T-cell (primary cell): Measurements from ENCODE around the gene GAPVD1. TPM values are rescaled to one million over a fixed set of nuclear protein-coding genes. Genes with fewer than 3 reads are reported as not detected.

ENCODE experiments used
- ATAC-seq, 4 experiments: fragments of 200-7000 bp in 3 of 4; fragments of 150-1000 bp in 1 of 4; cut with Tn5 transposase; replicated peaks in 1 of 4; 1 replicate in 3 of 4; 2 replicates in 1 of 4; pipeline ENCODE4 v1.10.0; 2021; ENCODE audit warnings: moderate library complexity in 3 of 4, mild to moderate bottlenecking in 2 of 4, moderate number of reproducible peaks in 1 of 4
- CTCF ChIA-PET, 2 donors: fragments of 300-600 bp; sonication (Branson Sonifier 250); formaldehyde crosslinking; loops; one replicate each; lab custom pipeline; 2022; ENCODE audit warnings: antibody characterized with exemption in 2 of 2; lab: Charles Lee
- POLR2A ChIA-PET, 2 donors: fragments of 300-600 bp; sonication (Branson Sonifier 250); formaldehyde crosslinking; loops; one replicate each; lab custom pipeline; 2022; ENCODE audit warnings: antibody characterized with exemption in 2 of 2; lab: Charles Lee
- DNase-seq, 35 experiments: peaks; one replicate each; pipeline versions ENCODE4 v3.0.0 to v3.0.0-alpha.2; 2013 to 2023
- H3K27ac ChIP-seq: one replicate; pipeline ENCODE4 v1.5.1; 2013; ENCODE audit warnings: low read length
- H3K27me3 ChIP-seq, 2 experiments: replicated peaks in 1 of 2; 1 replicate in 1 of 2; 2 replicates in 1 of 2; pipeline versions ENCODE4 v1.6.1 to v1.7.0; 2013; ENCODE audit warnings: low read length in 1 of 2, mixed read lengths in 1 of 2; ENCODE audit not compliant: control insufficient read depth in 2 of 2, insufficient read depth in 2 of 2; ENCODE audit errors: extremely low read depth in 1 of 2
- H3K36me3 ChIP-seq, 2 donors: 1 replicate in 1 of 2; 2 replicates in 1 of 2; pipeline versions ENCODE4 v1.6.1 to v1.7.0; 2013; ENCODE audit warnings: low read length in 1 of 2; ENCODE audit not compliant: control insufficient read depth in 2 of 2, insufficient read depth in 1 of 2; ENCODE audit errors: extremely low read depth in 1 of 2
- H3K4me1 ChIP-seq, 2 experiments: 1 replicate in 1 of 2; 2 replicates in 1 of 2; pipeline versions ENCODE4 v1.6.1 to v1.7.0; 2013; ENCODE audit warnings: low read length in 2 of 2, mixed read lengths in 1 of 2; ENCODE audit not compliant: insufficient read depth in 2 of 2, control insufficient read depth in 1 of 2; ENCODE audit errors: extremely low read depth in 1 of 2
- H3K4me3 ChIP-seq, 2 donors: 1 replicate in 1 of 2; 2 replicates in 1 of 2; pipeline versions ENCODE4 v1.5.1 to v1.7.0; 2013; ENCODE audit warnings: mild to moderate bottlenecking in 2 of 2, low read length in 1 of 2, moderate library complexity in 1 of 2; ENCODE audit not compliant: control insufficient read depth in 1 of 2; ENCODE audit errors: extremely low read depth in 1 of 2
- H3K9me3 ChIP-seq: 2 replicates; pipeline ENCODE4 v1.7.0; 2013
- H3K27ac Mint-ChIP-seq, 2 donors: one replicate each; pipeline ENCODE4 v1.8.0; 2020 to 2021; ENCODE audit warnings: mild to moderate bottlenecking in 2 of 2, mixed read lengths in 2 of 2
- H3K27me3 Mint-ChIP-seq, 2 donors: one replicate each; pipeline ENCODE4 v1.8.0; 2021 to 2022; ENCODE audit warnings: mixed read lengths in 2 of 2
- H3K36me3 Mint-ChIP-seq: one replicate; pipeline ENCODE4 v1.8.0; 2021; ENCODE audit warnings: mixed read lengths
- H3K4me1 Mint-ChIP-seq, 3 donors: one replicate each; pipeline ENCODE4 v1.8.0; 2020 to 2022; ENCODE audit warnings: mixed read lengths in 3 of 3, mild to moderate bottlenecking in 1 of 3
- H3K4me3 Mint-ChIP-seq, 3 donors: one replicate each; pipeline ENCODE4 v1.8.0; 2020 to 2022; ENCODE audit warnings: mild to moderate bottlenecking in 3 of 3, mixed read lengths in 3 of 3, moderate library complexity in 3 of 3
- H3K9me3 Mint-ChIP-seq, 3 donors: one replicate each; pipeline ENCODE4 v1.8.0; 2020 to 2022; ENCODE audit warnings: mixed read lengths in 3 of 3
- WGBS: methylation state at CpG from one replicate; pipeline ENCODE4 v1.1.5; 2013; ENCODE audit warnings: missing lambda C conversion rate; ENCODE audit not compliant: insufficient coverage; 5-methylcytosine and 5-hydroxymethylcytosine counted together
- total RNA-seq, 35 experiments: library from RNA in 6 of 35; stranded (reverse) in 6 of 35; fragments of 120-200 nt in 1 of 35; gene quantifications; one replicate each; pipeline versions ENCODE4 v1.2.1 to v1.2.4 and lab custom pipeline; 2013 to 2026

The GAPVD1 gene
- total RNA-seq, 5 donors from 2014 or later (not counting 1 experiment from before 2014, with no cell fraction given), result 54.6 to 71.2 (median 57.4) TPM

DNA sequence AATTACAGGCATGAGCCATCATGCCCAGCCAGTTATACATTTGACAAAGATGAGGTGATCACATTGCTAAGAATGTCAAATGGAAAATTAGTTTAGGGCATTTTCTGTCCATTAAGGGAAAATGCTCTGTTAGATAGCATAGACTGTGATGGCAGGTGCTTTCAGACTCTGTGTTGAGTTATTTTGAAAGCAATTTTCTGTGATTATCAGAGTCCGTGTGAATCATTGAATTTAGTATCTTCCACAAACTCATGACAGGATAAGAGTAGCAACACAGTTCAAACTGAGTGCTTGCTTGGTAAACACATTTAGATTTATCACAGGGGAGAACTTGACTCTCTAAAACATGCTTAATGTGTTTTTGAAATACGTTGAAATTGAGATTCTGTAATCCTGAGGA is 69.0 kb downstream of the GAPVD1 start:
- no peaks in the 10 kb centered on the region for H3K27me3 Mint-ChIP-seq
- Histone ChIP-seq H3K9me3 (no peaks in the 10 kb centered on the region), H3K36me3 (peaks cover 10 to 65% of the 10 kb centered on the region in 2 donors), H3K27ac (no peak overlapping the region), H3K4me3 (no peak overlapping the region), H3K4me1 (no peaks in the 10 kb centered on the region), H3K27me3 (no peaks in the 10 kb centered on the region)
- peaks cover 0 to 3% (median 2%) of the 10 kb centered on the region in 3 donors for H3K4me1 Mint-ChIP-seq
- no peak for DNase-seq
- no peak for ATAC-seq
- H3K4me3 Mint-ChIP-seq, result no peak overlapping the region
- ChIA-PET POLR2A (interaction anchor here in 1 of 2 donors (0.5 kb wide), 1 partner anchor 13 kb away, joined by 4 read pairs; no protein-coding TSS in a partner anchor), CTCF (no interaction called here)
- peaks cover 48% of the 10 kb centered on the region for H3K36me3 Mint-ChIP-seq
- H3K9me3 Mint-ChIP-seq, result no peaks in the 10 kb centered on the region
- H3K27ac Mint-ChIP-seq, result no peak overlapping the region
- no CpG with 5 or more reads among the region's 2 CpGs for WGBS

DNA sequence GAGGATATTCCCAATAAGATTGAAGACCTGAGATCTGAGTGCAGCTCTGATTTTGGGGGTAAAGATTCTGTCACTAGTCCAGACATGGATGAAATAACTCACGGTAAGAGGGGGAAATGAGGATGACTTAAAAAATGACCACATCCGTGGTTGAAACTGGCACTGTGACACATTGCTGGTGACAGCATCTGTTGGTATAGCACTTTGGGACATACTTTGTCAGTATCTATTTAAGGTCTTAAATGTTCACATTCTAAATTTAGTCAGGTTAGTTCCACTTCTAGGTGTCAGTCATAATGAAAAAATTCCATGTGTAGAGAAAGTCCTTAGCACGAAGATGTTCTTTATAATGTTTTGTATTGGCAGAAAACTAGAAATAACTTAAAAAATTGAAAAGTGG is 70.9 kb downstream of the GAPVD1 start:
- H3K27ac ChIP-seq, result no peak overlapping the region
- H3K36me3 ChIP-seq, result peaks cover 10 to 64% of the 10 kb centered on the region in 2 donors
- Mint-ChIP-seq H3K36me3 (peaks cover 42% of the 10 kb centered on the region), H3K27ac (peak overlapping the region in 1 of 2 donors; percentile 26), H3K4me3 (no peak overlapping the region), H3K9me3 (no peaks in the 10 kb centered on the region), H3K27me3 (no peaks in the 10 kb centered on the region), H3K4me1 (peaks cover 0 to 3% (median 2%) of the 10 kb centered on the region in 3 donors)
- H3K9me3 ChIP-seq, result no peaks in the 10 kb centered on the region
- POLR2A ChIA-PET, result interaction anchor here in 1 of 2 donors (0.8 kb wide), 1 partner anchor 860 kb away, joined by 8 read pairs; no protein-coding TSS in a partner anchor
- CTCF ChIA-PET, result interaction anchor here in 1 of 2 donors (0.6 kb wide), 1 partner anchor 36 kb away, joined by 3 read pairs; no protein-coding TSS in a partner anchor
- H3K4me1 ChIP-seq, result no peaks in the 10 kb centered on the region
- H3K4me3 ChIP-seq, result no peak overlapping the region
- ATAC-seq, result no peak
- WGBS, result 27% methylated on average over 2 of the region's 3 CpGs
- DNase-seq, result no peak
- no peaks in the 10 kb centered on the region for H3K27me3 ChIP-seq

DNA sequence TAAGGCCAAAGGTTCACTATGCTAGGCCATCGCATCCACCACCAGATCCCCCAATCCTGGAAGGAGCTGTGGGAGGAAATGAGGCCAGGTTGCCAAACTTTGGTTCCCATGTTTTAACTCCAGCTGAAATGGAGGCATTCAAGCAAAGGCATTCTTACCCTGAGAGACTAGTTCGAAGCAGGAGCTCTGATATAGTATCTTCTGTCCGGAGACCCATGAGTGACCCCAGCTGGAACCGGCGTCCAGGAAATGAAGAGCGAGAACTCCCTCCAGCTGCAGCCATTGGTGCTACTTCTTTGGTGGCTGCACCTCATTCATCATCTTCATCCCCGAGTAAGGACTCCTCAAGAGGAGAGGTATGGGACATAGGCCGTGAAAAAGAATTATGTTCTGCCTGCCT is 75.6 kb downstream of the GAPVD1 start:
- H3K4me3 ChIP-seq, result no peak overlapping the region
- no peak overlapping the region for H3K4me3 Mint-ChIP-seq
- H3K9me3 Mint-ChIP-seq, result no peaks in the 10 kb centered on the region
- H3K36me3 ChIP-seq, result peaks cover 0 to 72% of the 10 kb centered on the region in 2 donors
- peaks cover 49% of the 10 kb centered on the region for H3K36me3 Mint-ChIP-seq
- H3K4me1 Mint-ChIP-seq, result peaks cover 0 to 3% (median 2%) of the 10 kb centered on the region in 3 donors
- H3K27me3 ChIP-seq, result no peaks in the 10 kb centered on the region
- no peaks in the 10 kb centered on the region for H3K9me3 ChIP-seq
- no peaks in the 10 kb centered on the region for H3K27me3 Mint-ChIP-seq
- DNase-seq (no peak), ATAC-seq (no peak)
- H3K4me1 ChIP-seq, result no peaks in the 10 kb centered on the region
- POLR2A ChIA-PET, result no interaction called here
- WGBS, result 85% methylated on average over 4 of the region's 8 CpGs
- H3K27ac ChIP-seq, result no peak overlapping the region
- CTCF ChIA-PET, result no interaction called here
- no peak overlapping the region for H3K27ac Mint-ChIP-seq

DNA sequence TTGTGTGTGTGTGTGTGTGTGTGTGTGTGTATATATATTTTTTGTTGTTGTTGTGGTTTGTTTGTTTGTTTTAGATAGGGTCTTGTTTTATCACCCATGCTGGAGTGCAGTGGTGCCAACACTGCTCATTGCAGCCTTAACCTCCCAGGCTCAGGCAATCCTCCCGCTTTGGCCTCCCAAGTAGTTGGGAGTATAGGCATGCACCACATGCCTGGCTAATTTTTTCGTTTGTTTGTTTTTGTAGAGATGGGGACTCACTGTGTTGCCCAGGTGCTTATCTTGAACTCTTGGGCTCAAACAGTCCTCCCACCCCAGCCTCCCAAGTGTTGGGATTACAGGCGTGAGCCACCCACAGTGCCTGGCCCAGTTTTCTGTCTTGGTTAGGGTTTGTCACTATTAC is 77.3 kb downstream of the GAPVD1 start:
- H3K27me3 ChIP-seq, result no peaks in the 10 kb centered on the region
- Mint-ChIP-seq H3K27me3 (no peaks in the 10 kb centered on the region), H3K9me3 (no peaks in the 10 kb centered on the region), H3K4me3 (no peak overlapping the region), H3K27ac (no peak overlapping the region), H3K4me1 (no peaks in the 10 kb centered on the region), H3K36me3 (peaks cover 50% of the 10 kb centered on the region)
- CTCF ChIA-PET, result no interaction called here
- WGBS, result 100% methylated on average over 1 of the region's 3 CpGs
- no peaks in the 10 kb centered on the region for H3K9me3 ChIP-seq
- no peak overlapping the region for H3K27ac ChIP-seq
- DNase-seq, result no peak
- H3K4me1 ChIP-seq, result no peaks in the 10 kb centered on the region
- H3K36me3 ChIP-seq, result peaks cover 0 to 69% of the 10 kb centered on the region in 2 donors
- POLR2A ChIA-PET, result no interaction called here
- ATAC-seq, result no peak
- H3K4me3 ChIP-seq, result no peak overlapping the region

DNA sequence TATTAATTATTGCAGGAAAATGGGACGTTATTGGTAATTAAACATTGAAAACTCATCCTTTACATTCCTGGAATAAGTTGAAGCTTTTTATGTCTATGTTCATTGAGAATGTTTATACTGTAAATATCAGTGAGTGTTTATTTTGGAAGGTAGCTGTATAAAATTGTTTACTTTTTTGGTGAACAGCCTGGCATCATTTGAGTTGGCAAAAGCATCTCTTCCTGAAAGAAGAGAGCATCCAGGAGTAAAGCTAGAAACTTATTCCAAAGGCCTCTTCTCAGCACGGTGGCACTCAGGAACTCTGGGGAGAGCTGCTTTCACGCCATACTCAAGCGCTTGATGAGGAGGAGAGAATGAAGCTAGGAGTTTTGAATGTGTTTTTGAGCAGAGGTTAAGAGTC is 79.9 kb downstream of the GAPVD1 start:
- H3K27ac Mint-ChIP-seq, result peak overlapping the region in 1 of 2 donors; percentile 28
- POLR2A ChIA-PET, result no interaction called here

DNA sequence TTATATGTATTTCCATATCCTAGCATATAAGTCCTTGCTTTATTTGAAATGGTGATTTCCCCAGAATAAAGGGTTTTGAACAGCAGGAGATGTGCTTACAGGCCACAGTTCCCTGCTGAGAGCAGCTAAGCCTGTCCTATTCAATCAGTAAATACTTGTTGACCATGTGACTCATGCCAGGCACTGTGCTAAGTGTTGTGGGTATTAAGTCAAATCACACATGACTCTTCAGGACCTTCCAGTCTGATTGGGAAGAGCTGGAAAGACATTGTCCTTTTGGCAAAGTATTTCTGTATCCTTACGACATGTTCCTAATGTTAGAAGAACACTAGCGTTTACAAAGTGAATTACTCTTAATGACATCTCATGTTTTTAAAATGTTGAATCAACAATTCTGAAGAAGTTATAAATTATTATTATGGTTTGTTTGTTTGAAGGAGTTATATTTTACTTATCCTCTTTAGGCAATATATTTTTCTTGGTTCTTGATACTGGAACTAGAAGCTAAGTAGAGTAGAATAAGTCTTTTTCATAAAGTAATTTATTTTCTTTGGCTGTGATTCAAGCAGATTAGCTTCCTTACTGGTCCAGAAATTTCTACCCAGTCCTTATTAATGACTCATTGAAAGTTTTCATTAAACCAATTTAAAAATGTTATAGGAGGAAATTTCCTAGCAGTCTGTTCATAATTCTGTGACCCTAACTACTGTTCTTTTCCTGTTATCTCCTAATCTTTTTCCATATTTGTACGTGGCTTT is 82.1 kb downstream of the GAPVD1 start:
- ChIA-PET POLR2A (interaction anchor here (0.6 to 0.7 kb wide), 2 partner anchors 13 to 129 kb away, joined by 3 to 4 read pairs; no protein-coding TSS in a partner anchor), CTCF (interaction anchor here in 1 of 2 donors (0.6 kb wide), 1 partner anchor 17 kb away, joined by 4 read pairs; no protein-coding TSS in a partner anchor)
- no peaks in the 10 kb centered on the region for H3K9me3 Mint-ChIP-seq
- Histone ChIP-seq H3K27ac (no peak overlapping the region), H3K4me3 (no peak overlapping the region), H3K36me3 (peaks cover 4 to 69% of the 10 kb centered on the region in 2 donors), H3K4me1 (no peaks in the 10 kb centered on the region), H3K9me3 (no peaks in the 10 kb centered on the region), H3K27me3 (no peaks in the 10 kb centered on the region)
- H3K27me3 Mint-ChIP-seq, result no peaks in the 10 kb centered on the region
- no CpG with 5 or more reads among the region's 3 CpGs for WGBS
- DNase-seq (no peak), ATAC-seq (no peak)
- no peaks in the 10 kb centered on the region for H3K4me1 Mint-ChIP-seq
- peaks cover 49% of the 10 kb centered on the region for H3K36me3 Mint-ChIP-seq
- no peak overlapping the region for H3K4me3 Mint-ChIP-seq
- H3K27ac Mint-ChIP-seq, result no peak overlapping the region

More for the DNA sequence above, 79.9 kb downstream of the GAPVD1 start:
- no peaks in the 10 kb centered on the region for H3K27me3 ChIP-seq
- H3K4me3 Mint-ChIP-seq, result no peak overlapping the region
- no peaks in the 10 kb centered on the region for H3K9me3 ChIP-seq
- no peaks in the 10 kb centered on the region for H3K4me1 ChIP-seq
- H3K27ac ChIP-seq, result no peak overlapping the region
- no peaks in the 10 kb centered on the region for H3K27me3 Mint-ChIP-seq
- peaks cover 50% of the 10 kb centered on the region for H3K36me3 Mint-ChIP-seq
- DNase-seq (no peak), ATAC-seq (no peak)
- CTCF ChIA-PET, result interaction anchor here in 1 of 2 donors (0.5 kb wide), 1 partner anchor 28 kb away, joined by 5 read pairs; no protein-coding TSS in a partner anchor
- no peaks in the 10 kb centered on the region for H3K9me3 Mint-ChIP-seq
- no peak overlapping the region for H3K4me3 ChIP-seq
- H3K36me3 ChIP-seq, result peaks cover 0 to 73% of the 10 kb centered on the region in 2 donors
- H3K4me1 Mint-ChIP-seq, result no peaks in the 10 kb centered on the region
- no CpG with 5 or more reads among the region's 4 CpGs for WGBS
